RWPE2 (cell line): ENCODE results near the gene LSM14B.

ENCODE experiments used
- ATAC-seq: fragments of 200-7000 bp; cut with Tn5 transposase; 3 replicates; pipeline ENCODE4 v1.9.1; 2021; ENCODE audit warnings: low read depth
- DNase-seq: peaks from one replicate; pipeline ENCODE4 v3.0.0-alpha.2; 2020; ENCODE audit warnings: low spot score
- H3K27ac ChIP-seq: fragments of 450-650 bp; 2 replicates; pipeline ENCODE4 v1.5.1; 2017; ENCODE audit warnings: mild to moderate bottlenecking; ENCODE audit not compliant: poor library complexity, severe bottlenecking
- H3K27me3 ChIP-seq: fragments of 250-450 bp; sonication (Bioruptor Pico); 2 replicates; pipeline ENCODE4 v1.5.1; 2021; ENCODE audit warnings: mild to moderate bottlenecking, moderate library complexity; ENCODE audit not compliant: insufficient read depth, poor library complexity, severe bottlenecking
- H3K36me3 ChIP-seq: fragments of 250-450 bp; sonication (Bioruptor Pico); 2 replicates; pipeline ENCODE4 v1.5.1; 2020; ENCODE audit warnings: low read depth, mild to moderate bottlenecking, moderate library complexity
- H3K4me1 ChIP-seq: fragments of 250-450 bp; sonication (Bioruptor Pico); 2 replicates; pipeline ENCODE4 v1.5.1; 2021; ENCODE audit warnings: mild to moderate bottlenecking, moderate library complexity; ENCODE audit not compliant: insufficient read depth, poor library complexity, severe bottlenecking
- H3K4me3 ChIP-seq: fragments of 250-450 bp; sonication (Bioruptor Pico); 2 replicates; pipeline ENCODE4 v1.5.1; 2021; ENCODE audit warnings: mild to moderate bottlenecking, moderate library complexity; ENCODE audit not compliant: severe bottlenecking
- H3K9me3 ChIP-seq: fragments of 250-450 bp; sonication (Bioruptor Pico); 2 replicates; pipeline ENCODE4 v1.5.1; 2021; ENCODE audit warnings: mild to moderate bottlenecking, moderate library complexity; ENCODE audit not compliant: severe bottlenecking
- CTCF ChIP-seq: fragments of 450-650 bp; IDR thresholded peaks from one replicate; pipeline ENCODE4 v1.5.1; 2017; ENCODE audit warnings: mild to moderate bottlenecking, moderate library complexity; ENCODE audit not compliant: poor library complexity, severe bottlenecking

LSM14B gene

GRCh38 chr20:62158088-62158400 is 35.8 kb downstream of the LSM14B start:
- peaks cover 44% of the 10 kb centered on the region for H3K36me3 ChIP-seq

GRCh38 chr20:62158541-62158940 is 36.3 kb downstream of the LSM14B start:
- ATAC-seq = no peak
- Histone ChIP-seq H3K36me3 (peaks cover 41% of the 10 kb centered on the region), H3K27me3 (no peaks in the 10 kb centered on the region)

More at GRCh38 chr20:62158088-62158400, 35.8 kb downstream of the LSM14B start:
- DNase-seq (peak; percentile 80), ATAC-seq (no peak)
- H3K27ac ChIP-seq = no peak overlapping the region
- H3K4me3 ChIP-seq = no peak overlapping the region
- H3K4me1 ChIP-seq = peaks cover 44% of the 10 kb centered on the region
- no peaks in the 10 kb centered on the region for H3K9me3 ChIP-seq
- no peaks in the 10 kb centered on the region for H3K27me3 ChIP-seq
- TF ChIP-seq CTCF = no peak

GRCh38 chr20:62159052-62159451 is 36.8 kb downstream of the LSM14B start:
- Histone ChIP-seq H3K4me1 (peaks cover 44% of the 10 kb centered on the region), H3K27ac (peak overlapping the region; percentile 77)
- ATAC-seq = no peak

More at GRCh38 chr20:62158541-62158940, 36.3 kb downstream of the LSM14B start:
- Histone ChIP-seq H3K4me1 (peaks cover 44% of the 10 kb centered on the region), H3K4me3 (no peak overlapping the region), H3K27ac (peak overlapping the region; percentile 77), H3K9me3 (no peaks in the 10 kb centered on the region)
- no peak for TF ChIP-seq CTCF
- DNase-seq = peak; percentile 85

GRCh38 chr20:62159839-62160238 is 37.6 kb downstream of the LSM14B start:
- Histone ChIP-seq H3K36me3 (peaks cover 41% of the 10 kb centered on the region), H3K9me3 (no peaks in the 10 kb centered on the region), H3K4me3 (no peak overlapping the region), H3K27me3 (no peaks in the 10 kb centered on the region), H3K4me1 (peaks cover 42% of the 10 kb centered on the region), H3K27ac (peak overlapping the region; percentile 77)
- TF ChIP-seq CTCF = no peak
- DNase-seq (peak; percentile 97), ATAC-seq (peak; percentile 71)

More at GRCh38 chr20:62159052-62159451, 36.8 kb downstream of the LSM14B start:
- H3K36me3 ChIP-seq = peaks cover 41% of the 10 kb centered on the region
- DNase-seq = peak; percentile 80
- no peak for TF ChIP-seq CTCF
- no peaks in the 10 kb centered on the region for H3K27me3 ChIP-seq
- H3K9me3 ChIP-seq = no peaks in the 10 kb centered on the region
- H3K4me3 ChIP-seq = no peak overlapping the region

- H3K27me3 ChIP-seq = no peaks in the 10 kb centered on the region
- ATAC-seq = no peak
- H3K4me1 ChIP-seq = peaks cover 38% of the 10 kb centered on the region
- H3K27ac ChIP-seq = peak overlapping the region; percentile 77
- no peak overlapping the region for H3K4me3 ChIP-seq
- peak; percentile 70 for DNase-seq
- no peaks in the 10 kb centered on the region for H3K9me3 ChIP-seq
- TF ChIP-seq CTCF = no peak
- H3K36me3 ChIP-seq = peaks cover 43% of the 10 kb centered on the region
Observed at GRCh38 chr20:62160253-62160652, 38.0 kb downstream of the LSM14B start.
